GM12878 (cell line): ENCODE data around the gene NLRP10.

Experiments
- CEBPB ChIP-seq, 2 experiments: fragments of 150-350 bp in 1 of 2; IDR thresholded peaks; 2 replicates each; pipeline ENCODE4 v1.6.1; 2012 to 2014; ENCODE audit warnings: low read depth in 2 of 2, low read length in 2 of 2, borderline replicate concordance in 1 of 2, inconsistent platforms in 1 of 2
- MEF2A ChIP-seq: IDR thresholded peaks from 2 replicates; pipeline ENCODE4 v1.6.1; 2011; ENCODE audit warnings: low read depth, mild to moderate bottlenecking, low read length, moderate library complexity; ENCODE audit not compliant: insufficient read depth
- NFIC ChIP-seq: IDR thresholded peaks from 2 replicates; pipeline ENCODE4 v1.6.1; 2012; ENCODE audit warnings: low read depth, mild to moderate bottlenecking, inconsistent platforms, low read length, moderate library complexity
- SP1 ChIP-seq: IDR thresholded peaks from one replicate; pipeline ENCODE4 v1.6.1; 2011; ENCODE audit warnings: low read depth, low read length
- STAT3 ChIP-seq: IDR thresholded peaks from 2 replicates; pipeline ENCODE4 v1.6.1; 2011; ENCODE audit warnings: low read depth, low read length, improper control_type of control experiment
- ZBTB11 ChIP-seq: fragments of 450-650 bp; formaldehyde crosslinking; IDR thresholded peaks from 2 replicates; pipeline ENCODE4 v1.5.0; 2022; ENCODE audit warnings: mild to moderate bottlenecking, missing genetic modification characterization
- TF ChIP-seq, protein P1 (sequence below), 3 experiments: IDR thresholded peaks in 2 of 3; conservative IDR thresholded peaks in 1 of 3; 2 replicates each; pipeline ENCODE4 v1.5.1; 2011; ENCODE audit warnings: low read depth in 3 of 3, low read length in 3 of 3, mild to moderate bottlenecking in 3 of 3, control low read depth in 2 of 3, moderate library complexity in 2 of 3, inconsistent platforms in 1 of 3, mixed read lengths in 1 of 3; ENCODE audit not compliant: control insufficient read depth in 2 of 3, insufficient read depth in 1 of 3; ENCODE audit errors: extremely low read depth in 1 of 3

DNA sequence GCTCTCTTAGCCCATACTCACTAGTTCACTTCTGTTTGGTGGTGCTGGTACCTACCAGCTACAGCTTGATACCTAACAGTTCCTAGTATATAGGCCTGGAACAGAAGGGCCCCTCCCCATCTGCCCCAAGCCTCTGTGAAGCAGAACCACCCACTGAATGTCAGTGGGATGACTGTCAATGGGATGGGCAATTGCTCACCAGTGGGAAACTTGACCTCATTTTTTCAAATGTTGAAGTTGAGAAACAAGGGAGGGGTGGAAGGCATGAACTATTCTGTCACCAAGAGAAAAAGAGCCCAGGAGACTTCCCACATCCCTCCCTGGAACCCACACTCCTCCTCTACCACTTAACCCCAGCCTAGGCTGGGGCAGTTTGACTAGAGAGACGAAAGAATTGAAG is at the start of gene NLRP10:
- TF ChIP-seq NFIC = no peak
- TF ChIP-seq, protein P1, sequence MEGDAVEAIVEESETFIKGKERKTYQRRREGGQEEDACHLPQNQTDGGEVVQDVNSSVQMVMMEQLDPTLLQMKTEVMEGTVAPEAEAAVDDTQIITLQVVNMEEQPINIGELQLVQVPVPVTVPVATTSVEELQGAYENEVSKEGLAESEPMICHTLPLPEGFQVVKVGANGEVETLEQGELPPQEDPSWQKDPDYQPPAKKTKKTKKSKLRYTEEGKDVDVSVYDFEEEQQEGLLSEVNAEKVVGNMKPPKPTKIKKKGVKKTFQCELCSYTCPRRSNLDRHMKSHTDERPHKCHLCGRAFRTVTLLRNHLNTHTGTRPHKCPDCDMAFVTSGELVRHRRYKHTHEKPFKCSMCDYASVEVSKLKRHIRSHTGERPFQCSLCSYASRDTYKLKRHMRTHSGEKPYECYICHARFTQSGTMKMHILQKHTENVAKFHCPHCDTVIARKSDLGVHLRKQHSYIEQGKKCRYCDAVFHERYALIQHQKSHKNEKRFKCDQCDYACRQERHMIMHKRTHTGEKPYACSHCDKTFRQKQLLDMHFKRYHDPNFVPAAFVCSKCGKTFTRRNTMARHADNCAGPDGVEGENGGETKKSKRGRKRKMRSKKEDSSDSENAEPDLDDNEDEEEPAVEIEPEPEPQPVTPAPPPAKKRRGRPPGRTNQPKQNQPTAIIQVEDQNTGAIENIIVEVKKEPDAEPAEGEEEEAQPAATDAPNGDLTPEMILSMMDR (IDR thresholded peaks at IDR 0.05 in 2 of 3, conservative IDR thresholded peaks at IDR 0.05 in 1 of 3; ENCODE audit: control insufficient read depth in 2 of 3, extremely low read depth in 1 of 3, insufficient read depth in 1 of 3, low read depth in 3 of 3, low read length in 3 of 3) = no peak
- no peak for TF ChIP-seq SP1
- no peak for TF ChIP-seq MEF2A
- TF ChIP-seq CEBPB (IDR thresholded peaks at IDR 0.05; ENCODE audit: borderline replicate concordance in 1 of 2, low read depth in 2 of 2, low read length in 2 of 2) = no peak
- TF ChIP-seq ZBTB11 = no peak
- TF ChIP-seq STAT3 = no peak
